GM12892 (cell line): ENCODE results near the gene ST6GAL1.
A peak's percentile ranks its signal among the peaks of the same experiment; 100 is the strongest.

Experiments used
- POLR2A ChIP-seq: IDR thresholded peaks from 2 replicates; pipeline ENCODE4 v1.6.1; 2011; ENCODE audit warnings: low read depth, low read length, control low read depth
- POLR2AphosphoS5 ChIP-seq: IDR thresholded peaks from 2 replicates; pipeline ENCODE4 v1.6.1; 2011; ENCODE audit warnings: low read depth, low read length, control low read depth
- TAF1 ChIP-seq: IDR thresholded peaks from 2 replicates; pipeline ENCODE4 v1.6.1; 2011; ENCODE audit warnings: low read depth, mild to moderate bottlenecking, control low read depth, low read length, borderline replicate concordance

- 0 out of 2 replicates have a peak, but pooled peaks have one; percentile 32 for TF ChIP-seq POLR2AphosphoS5
- no peak for TF ChIP-seq POLR2A
- no peak for TF ChIP-seq TAF1
Measured at GRCh38 chr3:187063286-187064121, 133.2 kb downstream of the ST6GAL1 start.
